Activated CD4-positive, alpha-beta T cell treated with anti-CD3 and anti-CD28 coated beads for 4 hours (primary cell): ENCODE measurements around the gene DUOXA1.

Experiments
- DNase-seq, 2 donors: peaks; one replicate each; pipeline ENCODE4 v3.0.0-alpha.2; 2020

The DUOXA1 gene

DNA sequence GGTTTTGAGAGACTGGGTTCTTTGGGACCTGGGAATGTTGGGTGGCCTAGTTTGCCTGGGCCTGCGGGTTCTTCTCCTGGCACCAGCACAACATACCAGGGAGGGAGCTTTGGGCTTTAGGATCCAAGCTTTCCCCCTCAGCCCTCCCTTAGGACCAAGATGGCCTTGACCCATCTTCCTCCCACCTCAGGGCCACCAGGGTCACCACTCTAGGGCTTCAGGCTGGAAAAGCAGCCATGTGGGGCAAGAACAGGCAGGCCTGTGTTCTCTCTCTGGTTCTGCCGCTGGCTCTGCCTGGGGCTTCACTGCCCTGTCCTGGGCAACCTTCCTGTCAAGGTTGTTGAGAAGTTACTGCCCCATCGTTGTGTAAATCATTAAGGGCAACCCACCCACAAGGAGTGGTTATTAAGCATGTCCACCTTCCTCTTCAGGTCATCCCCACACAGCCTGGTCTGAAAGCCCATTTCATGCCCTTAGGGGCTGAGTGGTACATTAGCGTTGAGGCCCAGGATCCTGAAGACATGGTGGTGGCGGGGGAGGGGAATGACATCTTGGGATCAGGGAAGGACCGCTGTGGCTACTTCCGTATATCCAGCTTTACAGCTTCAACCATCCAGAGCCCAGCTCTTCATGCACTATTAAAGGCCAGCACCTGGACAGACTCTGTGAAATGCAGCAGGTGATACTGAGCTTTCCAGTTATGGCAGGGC, 767 bp upstream of the DUOXA1 start:
- no peak for DNase-seq

- no peak for DNase-seq
Measured at GRCh38 chr15:45128971-45129639, 574 bp downstream of the DUOXA1 start.

- DNase-seq: peak in 1 of 2 donors; percentile 59
Measured at GRCh38 chr15:45126535-45127158, 3.0 kb downstream of the DUOXA1 start.

GRCh38 chr15:45123397-45123796, 6.3 kb downstream of the DUOXA1 start:
- DNase-seq: no peak

GRCh38 chr15:45122719-45123118, 7.0 kb downstream of the DUOXA1 start:
- no peak for DNase-seq

- no peak for DNase-seq
Measured at GRCh38 chr15:45121706-45122417, 7.8 kb downstream of the DUOXA1 start.

DNA sequence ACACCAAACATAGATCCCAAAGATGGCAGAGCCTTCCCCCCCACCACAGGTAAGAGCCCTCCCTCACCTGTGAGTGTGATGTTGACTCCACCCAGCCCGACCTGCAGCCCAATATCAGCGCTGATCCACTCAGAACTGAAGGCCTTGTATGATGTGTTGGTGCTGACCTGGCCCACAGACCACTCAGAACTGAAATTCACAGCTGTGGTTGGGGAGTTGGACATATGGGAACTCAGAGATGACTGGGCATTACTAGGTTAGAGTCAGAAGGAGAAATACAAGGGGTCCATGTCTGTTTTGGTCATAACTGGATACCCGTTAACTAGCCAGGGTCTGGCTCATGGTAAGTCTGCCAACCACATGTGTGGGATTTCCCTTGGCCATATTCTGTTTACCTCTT, 8.7 kb downstream of the DUOXA1 start:
- no peak for DNase-seq

- DNase-seq: no peak
Measured at GRCh38 chr15:45120081-45120972, 9.4 kb downstream of the DUOXA1 start.

DNA sequence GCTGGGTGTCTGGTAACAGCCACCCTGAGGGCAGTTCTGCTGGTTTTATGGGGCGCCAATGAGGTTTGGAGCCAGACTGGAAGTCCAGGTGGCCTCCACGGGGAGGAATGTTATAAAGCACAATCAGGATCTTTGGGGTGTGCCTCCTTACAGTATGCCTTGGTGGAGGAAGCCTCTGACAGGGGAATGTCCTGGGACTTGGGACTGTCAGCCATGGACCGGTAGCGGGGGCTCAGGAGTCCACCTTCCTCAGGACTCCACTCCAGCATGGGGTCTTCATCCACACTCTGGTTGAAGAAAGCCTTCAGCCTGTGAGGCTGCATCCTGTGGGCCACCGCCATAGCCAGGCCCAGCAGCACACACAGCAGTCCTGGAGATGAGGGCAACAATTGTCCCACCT, 10.7 kb downstream of the DUOXA1 start:
- DNase-seq: no peak

- peak; percentile 79 to 83 for DNase-seq
Measured at GRCh38 chr15:45118131-45118588, 11.5 kb downstream of the DUOXA1 start.

- DNase-seq: no peak
Measured at GRCh38 chr15:45117308-45118130, 12.2 kb downstream of the DUOXA1 start.

DNA sequence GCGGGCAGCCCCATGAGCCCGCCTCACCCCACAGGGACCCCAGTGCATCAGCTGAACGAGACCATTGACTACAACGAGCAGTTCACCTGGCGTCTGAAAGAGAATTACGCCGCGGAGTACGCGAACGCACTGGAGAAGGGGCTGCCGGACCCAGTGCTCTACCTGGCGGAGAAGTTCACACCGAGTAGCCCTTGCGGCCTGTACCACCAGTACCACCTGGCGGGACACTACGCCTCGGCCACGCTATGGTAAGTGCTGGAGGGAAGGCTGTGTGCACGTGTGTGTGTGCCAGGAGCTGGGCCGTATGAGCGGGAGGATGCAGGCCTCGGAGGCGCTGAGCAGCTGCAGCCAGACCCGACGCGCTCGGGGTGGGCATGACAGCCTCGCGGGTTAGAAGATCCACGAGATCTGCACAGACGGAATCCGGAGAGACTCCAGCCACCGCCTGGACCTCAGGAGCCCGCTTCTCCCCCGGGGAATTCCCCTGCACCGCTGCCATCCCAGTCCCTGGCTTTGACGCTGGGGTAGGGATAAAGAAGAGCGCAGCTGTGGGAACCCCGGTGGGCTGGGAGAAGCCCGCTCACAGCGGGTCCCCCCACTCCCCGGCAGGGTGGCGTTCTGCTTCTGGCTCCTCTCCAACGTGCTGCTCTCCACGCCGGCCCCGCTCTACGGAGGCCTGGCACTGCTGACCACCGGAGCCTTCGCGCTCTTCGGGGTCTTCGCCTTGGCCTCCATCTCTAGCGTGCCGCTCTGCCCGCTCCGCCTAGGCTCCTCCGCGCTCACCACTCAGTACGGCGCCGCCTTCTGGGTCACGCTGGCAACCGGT, 13.0 kb downstream of the DUOXA1 start:
- DNase-seq: no peak

DNA sequence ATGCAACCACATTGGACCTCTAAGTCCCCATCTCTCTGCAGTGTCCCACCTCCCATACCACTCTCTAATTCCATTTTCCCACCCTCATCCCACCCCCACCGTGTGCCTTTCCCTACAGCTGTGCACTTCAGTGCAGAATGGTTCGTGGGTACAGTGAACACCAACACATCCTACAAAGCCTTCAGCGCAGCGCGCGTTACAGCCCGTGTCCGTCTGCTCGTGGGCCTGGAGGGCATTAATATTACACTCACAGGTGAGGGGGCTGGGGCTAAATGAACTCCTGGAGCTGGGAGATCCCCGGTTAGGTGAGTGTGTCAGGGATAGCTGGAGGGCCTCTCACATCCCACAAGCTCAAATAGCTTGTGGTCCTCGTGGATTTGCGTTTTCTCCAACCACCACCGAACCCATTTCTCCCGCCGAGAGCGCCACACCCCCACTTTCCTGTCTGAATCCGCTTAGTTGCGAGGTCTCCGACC, 13.6 kb downstream of the DUOXA1 start:
- DNase-seq: no peak

DNA sequence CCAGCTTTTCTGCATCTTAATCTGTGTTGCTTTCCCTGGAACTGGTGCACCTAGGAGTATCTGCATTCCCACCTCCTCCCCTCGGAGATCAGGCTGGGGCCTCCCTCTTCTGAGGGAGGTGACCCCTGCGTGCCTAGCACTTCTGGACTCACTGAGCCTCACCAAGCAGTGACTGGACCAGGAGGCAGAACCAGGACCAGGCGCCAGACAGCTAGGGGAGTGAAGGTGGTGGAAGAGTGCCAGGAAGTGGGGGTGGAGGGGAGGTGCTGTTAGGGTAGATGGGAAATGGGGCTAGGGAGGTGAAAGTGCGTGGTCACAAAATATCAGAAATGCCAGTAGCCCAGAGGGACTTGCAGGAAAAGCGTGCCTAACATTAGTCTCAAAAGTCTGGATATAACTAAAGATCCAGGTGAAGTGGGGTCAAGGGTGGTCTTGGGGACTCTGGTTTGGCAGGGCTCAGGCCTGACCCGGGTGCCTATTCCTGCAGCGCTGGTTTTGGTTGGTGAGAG, 14.3 kb downstream of the DUOXA1 start:
- DNase-seq: no peak

DNA sequence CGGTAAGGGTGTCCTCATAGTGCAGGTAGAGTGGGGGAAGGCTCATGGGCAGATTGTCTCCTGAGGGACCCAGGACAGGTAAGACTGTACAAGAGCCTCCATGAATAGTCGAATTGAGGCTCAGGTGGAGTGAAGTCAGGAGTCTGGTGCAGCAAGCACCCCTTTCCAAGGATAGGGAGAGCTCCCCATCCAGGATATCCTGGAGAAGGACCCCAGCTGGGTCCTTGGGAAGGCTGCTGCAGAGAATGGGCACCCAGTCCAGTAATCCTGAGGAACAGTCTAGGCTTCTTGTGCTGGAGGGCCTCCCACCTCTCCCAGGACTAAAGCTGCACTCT, 15.0 kb downstream of the DUOXA1 start:
- no peak for DNase-seq

GRCh38 chr15:45114076-45114750, 15.5 kb downstream of the DUOXA1 start, which contains the start of the genes DUOX2 and DUOXA2:
Gene DUOX2 (minus strand): TSS chr15:45114172. CDS start chr15:45113411, 761 bp downstream.
Gene DUOXA2 (plus strand): TSS chr15:45114326. CDS start chr15:45114606, 280 bp downstream.
- DNase-seq: no peak

- DNase-seq: no peak
Measured at GRCh38 chr15:45113380-45113990, 16.2 kb downstream of the DUOXA1 start.

DNA sequence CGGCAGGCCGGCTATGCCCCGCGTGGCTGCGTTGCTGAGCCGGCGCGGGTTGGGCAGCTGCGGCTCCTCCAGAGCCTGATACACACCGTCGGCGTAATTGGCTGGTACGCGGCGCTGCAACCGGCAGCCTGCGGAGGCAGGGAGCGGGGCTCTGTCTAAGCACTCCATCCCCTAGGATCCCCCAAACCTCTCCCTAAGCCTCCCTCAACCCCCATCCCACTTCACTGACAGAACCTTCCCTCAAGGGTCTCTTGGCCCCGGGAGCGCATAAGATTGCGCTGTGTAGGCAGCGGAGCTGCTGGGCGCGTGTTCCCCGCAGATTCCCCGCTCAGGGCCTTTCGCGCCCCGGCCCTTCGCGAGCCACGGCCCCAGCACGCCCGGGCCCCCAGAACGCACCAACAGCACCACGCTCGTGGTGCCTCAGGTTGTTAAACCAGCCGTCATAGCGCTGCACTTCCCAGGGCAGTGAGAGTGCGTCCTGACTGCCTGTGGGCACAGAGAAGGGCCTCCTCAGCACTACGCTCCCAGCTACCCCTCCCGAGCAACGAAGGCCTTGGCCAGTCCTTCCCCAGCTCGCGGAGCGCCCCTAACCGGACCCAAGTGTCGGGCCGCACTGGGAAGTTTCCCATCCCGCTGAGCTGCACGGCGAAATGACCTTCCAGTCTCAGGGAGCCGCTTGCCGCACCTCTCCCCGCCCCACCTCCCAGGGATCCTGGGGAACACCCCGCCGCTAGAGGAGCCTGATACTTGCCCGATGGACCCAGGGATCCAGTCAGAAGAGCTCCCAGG, 16.9 kb downstream of the DUOXA1 start:
- no peak for DNase-seq
